Coronary artery (tissue), 2 donors: ENCODE results near the gene MMP15.
"Not testable (repeated sequence)": the region's sequence is repeated elsewhere in the genome, so short reads cannot be mapped to it uniquely, and the experiment has no call there.

Experiments used
- DNase-seq: peaks from one replicate; pipeline ENCODE4 v3.0.0-alpha.2; 2017; ENCODE audit warnings: low spot score
- H3K27ac ChIP-seq, 2 donors: fragments of 200-600 bp; sonication (generic); one replicate each; pipeline ENCODE4 v1.5.1; 2016 to 2019
- H3K4me3 ChIP-seq: fragments of 200-600 bp; sonication (generic); 2 replicates; pipeline ENCODE4 v1.5.1; 2016; ENCODE audit warnings: mild to moderate bottlenecking, moderate library complexity
- CTCF ChIP-seq: fragments of 200-600 bp; sonication (generic); IDR thresholded peaks from one replicate; pipeline ENCODE4 v1.5.1; 2019; ENCODE audit warnings: antibody characterized with exemption

MMP15 gene

GRCh38 chr16:58000706-58001676, 24.6 kb upstream of the MMP15 start, which contains the start of gene USB1:
USB1 (plus strand) TSS chr16:58001407; CDS start chr16:58001484, 77 bp downstream.
- peak; percentile 76 for TF ChIP-seq CTCF
- Histone ChIP-seq H3K27ac (peak within 1 kb of the TSS; percentile 82 to 93), H3K4me3 (peak within 1 kb of the TSS; percentile 79)
- peak; percentile 88 for DNase-seq

- peak overlapping the region; percentile 82 to 93 for H3K27ac ChIP-seq
- DNase-seq = no peak
- H3K4me3 ChIP-seq = peak overlapping the region; percentile 79
- TF ChIP-seq CTCF = no peak
Observed at GRCh38 chr16:58001781-58002415, 23.7 kb upstream of the MMP15 start.

GRCh38 chr16:58002416-58002800, 23.1 kb upstream of the MMP15 start:
- TF ChIP-seq CTCF = no peak
- Histone ChIP-seq H3K4me3 (no peak overlapping the region), H3K27ac (no peak overlapping the region)
- DNase-seq = no peak

GRCh38 chr16:58002936-58003335, 22.6 kb upstream of the MMP15 start:
- Histone ChIP-seq H3K4me3 (no peak overlapping the region), H3K27ac (no peak overlapping the region)
- TF ChIP-seq CTCF = no peak
- no peak for DNase-seq

- not testable (repeated sequence) for DNase-seq
- peak overlapping the region in 1 of 2 donors; percentile 64 for H3K27ac ChIP-seq
- peak overlapping the region; percentile 32 for H3K4me3 ChIP-seq
Observed at GRCh38 chr16:58004736-58005135, 20.8 kb upstream of the MMP15 start.

GRCh38 chr16:58009856-58010416, 15.6 kb upstream of the MMP15 start:
- H3K4me3 ChIP-seq = no peak overlapping the region
- TF ChIP-seq CTCF = no peak
- DNase-seq = no peak
- H3K27ac ChIP-seq = no peak overlapping the region

GRCh38 chr16:58010886-58011285, 14.7 kb upstream of the MMP15 start:
- no peak for DNase-seq
- no peak overlapping the region for H3K27ac ChIP-seq
- TF ChIP-seq CTCF = no peak
- no peak overlapping the region for H3K4me3 ChIP-seq
